HG03135 (cell line): ENCODE data around the gene PAQR7.

Experiments
- ATAC-seq: cut with Tn5 transposase; IDR thresholded peaks from one replicate; pipeline ENCODE4 v1.9.1; 2021; ENCODE audit warnings: mild to moderate bottlenecking, moderate library complexity; ENCODE audit not compliant: unreplicated experiment

The PAQR7 gene

GRCh38 chr1:25903986-25904385 lies 28.5 kb upstream of the PAQR7 start:
- ATAC-seq = no peak

- ATAC-seq = no peak
Observed at GRCh38 chr1:25902462-25902861, 27.0 kb upstream of the PAQR7 start.

GRCh38 chr1:25900219-25900618 lies 24.7 kb upstream of the PAQR7 start:
- ATAC-seq = no peak

GRCh38 chr1:25899792-25900191 lies 24.3 kb upstream of the PAQR7 start:
- ATAC-seq = no peak

- no peak for ATAC-seq
Observed at GRCh38 chr1:25898223-25899015, 22.9 kb upstream of the PAQR7 start.

- no peak for ATAC-seq
Observed at GRCh38 chr1:25897754-25898153, 22.2 kb upstream of the PAQR7 start.

GRCh38 chr1:25896266-25896665 lies 20.8 kb upstream of the PAQR7 start:
- ATAC-seq = no peak

- peak; percentile 92 for ATAC-seq
Observed at GRCh38 chr1:25895365-25895990, 20.0 kb upstream of the PAQR7 start.

GRCh38 chr1:25893116-25893515 lies 17.6 kb upstream of the PAQR7 start:
- ATAC-seq = no peak

GRCh38 chr1:25891606-25892005 lies 16.1 kb upstream of the PAQR7 start:
- no peak for ATAC-seq

GRCh38 chr1:25890239-25891034 lies 14.9 kb upstream of the PAQR7 start:
- no peak for ATAC-seq

GRCh38 chr1:25889470-25889869 lies 14.0 kb upstream of the PAQR7 start:
- ATAC-seq = no peak

- no peak for ATAC-seq
Observed at GRCh38 chr1:25888426-25888987, 13.0 kb upstream of the PAQR7 start.

- no peak for ATAC-seq
Observed at GRCh38 chr1:25885602-25886001, 10.1 kb upstream of the PAQR7 start.

- no peak for ATAC-seq
Observed at GRCh38 chr1:25881266-25881665, 5.8 kb upstream of the PAQR7 start.

GRCh38 chr1:25880518-25880917 lies 5.0 kb upstream of the PAQR7 start:
- ATAC-seq = no peak

GRCh38 chr1:25879675-25880074 lies 4.2 kb upstream of the PAQR7 start:
- no peak for ATAC-seq

- ATAC-seq = no peak
Observed at GRCh38 chr1:25878690-25879089, 3.2 kb upstream of the PAQR7 start.

GRCh38 chr1:25877155-25877554 lies 1.6 kb upstream of the PAQR7 start:
- ATAC-seq = no peak

- ATAC-seq = no peak
Observed at GRCh38 chr1:25876693-25877077, 1.2 kb upstream of the PAQR7 start.

GRCh38 chr1:25875856-25876692 lies 566 bp upstream of the PAQR7 start:
- ATAC-seq = no peak
